RWPE1 (cell line): Measurements from ENCODE around the gene ESPN.

Experiments
- CTCF ChIA-PET: fragments of 350-600 bp; sonication (Branson Sonifier 250); formaldehyde crosslinking; extraction: SDS; loops from one replicate; lab custom pipeline; 2021; lab: Yijun Ruan, JAX
- POLR2A ChIA-PET: fragments of 400-600 bp; formaldehyde crosslinking; extraction: SDS; loops from one replicate; lab custom pipeline; 2020; ENCODE audit warnings: antibody characterized with exemption; ENCODE audit not compliant: low non-redundant PET; lab: Yijun Ruan, JAX
- DNase-seq: peaks from one replicate; pipeline ENCODE4 v3.0.0; 2012; ENCODE audit warnings: low spot score
- H3K27ac ChIP-seq: fragments of 450-650 bp; 2 replicates; pipeline ENCODE4 v1.5.1; 2017
- CTCF ChIP-seq: fragments of 450-650 bp; conservative IDR thresholded peaks from 2 replicates; pipeline ENCODE4 v1.5.1; 2017; ENCODE audit warnings: low read depth, mild to moderate bottlenecking

Gene ESPN

GRCh38 chr1:6481820-6482219 lies 57.2 kb downstream of the ESPN start:
- POLR2A ChIA-PET: no interaction called here
- CTCF ChIA-PET: interaction anchor here (1.3 kb wide), 1 partner anchor 8 kb away, joined by 9 read pairs; no protein-coding TSS in a partner anchor
- TF ChIP-seq CTCF: no peak
- peak overlapping the region; percentile 48 for H3K27ac ChIP-seq
- no peak for DNase-seq

GRCh38 chr1:6483017-6483760 lies 58.6 kb downstream of the ESPN start:
- ChIA-PET POLR2A (no interaction called here), CTCF (interaction anchor here (0.6 to 1.1 kb wide), 2 partner anchors 11 to 351 kb away, joined by 3 to 7 read pairs; no protein-coding TSS in a partner anchor)
- H3K27ac ChIP-seq: peak overlapping the region; percentile 100
- no peak for TF ChIP-seq CTCF
- no peak for DNase-seq

DNA sequence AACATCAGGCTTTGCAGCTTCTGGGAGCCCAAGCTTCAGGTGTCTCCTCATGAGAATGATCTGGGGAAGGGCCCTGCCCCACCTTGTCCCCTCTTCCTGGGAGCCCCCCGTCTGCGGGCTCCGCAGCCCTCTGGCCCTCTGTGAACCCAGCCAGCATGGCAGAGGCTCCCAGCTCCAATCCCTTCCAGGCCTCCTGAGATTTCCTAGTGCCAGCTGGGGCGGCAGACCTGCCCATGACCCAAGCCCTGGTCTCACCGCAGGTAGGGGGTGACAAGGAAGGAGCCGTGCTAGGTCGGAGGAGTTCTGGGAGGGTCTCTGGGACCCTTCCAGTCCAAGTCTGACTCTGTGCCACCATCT lies 59.2 kb downstream of the ESPN start:
- POLR2A ChIA-PET: no interaction called here
- CTCF ChIA-PET: interaction anchor here (0.7 to 1.1 kb wide), 2 partner anchors 8 to 11 kb away, joined by 3 to 5 read pairs; no protein-coding TSS in a partner anchor
- H3K27ac ChIP-seq: peak overlapping the region; percentile 100
- no peak for TF ChIP-seq CTCF
- no peak for DNase-seq

GRCh38 chr1:6484826-6485167 lies 60.2 kb downstream of the ESPN start:
- CTCF ChIA-PET: interaction anchor here (0.6 to 1.1 kb wide), 2 partner anchors 13 to 128 kb away, joined by 3 read pairs; no protein-coding TSS in a partner anchor
- no peak for TF ChIP-seq CTCF
- no peak for DNase-seq
- POLR2A ChIA-PET: no interaction called here
- H3K27ac ChIP-seq: peak overlapping the region; percentile 100

DNA sequence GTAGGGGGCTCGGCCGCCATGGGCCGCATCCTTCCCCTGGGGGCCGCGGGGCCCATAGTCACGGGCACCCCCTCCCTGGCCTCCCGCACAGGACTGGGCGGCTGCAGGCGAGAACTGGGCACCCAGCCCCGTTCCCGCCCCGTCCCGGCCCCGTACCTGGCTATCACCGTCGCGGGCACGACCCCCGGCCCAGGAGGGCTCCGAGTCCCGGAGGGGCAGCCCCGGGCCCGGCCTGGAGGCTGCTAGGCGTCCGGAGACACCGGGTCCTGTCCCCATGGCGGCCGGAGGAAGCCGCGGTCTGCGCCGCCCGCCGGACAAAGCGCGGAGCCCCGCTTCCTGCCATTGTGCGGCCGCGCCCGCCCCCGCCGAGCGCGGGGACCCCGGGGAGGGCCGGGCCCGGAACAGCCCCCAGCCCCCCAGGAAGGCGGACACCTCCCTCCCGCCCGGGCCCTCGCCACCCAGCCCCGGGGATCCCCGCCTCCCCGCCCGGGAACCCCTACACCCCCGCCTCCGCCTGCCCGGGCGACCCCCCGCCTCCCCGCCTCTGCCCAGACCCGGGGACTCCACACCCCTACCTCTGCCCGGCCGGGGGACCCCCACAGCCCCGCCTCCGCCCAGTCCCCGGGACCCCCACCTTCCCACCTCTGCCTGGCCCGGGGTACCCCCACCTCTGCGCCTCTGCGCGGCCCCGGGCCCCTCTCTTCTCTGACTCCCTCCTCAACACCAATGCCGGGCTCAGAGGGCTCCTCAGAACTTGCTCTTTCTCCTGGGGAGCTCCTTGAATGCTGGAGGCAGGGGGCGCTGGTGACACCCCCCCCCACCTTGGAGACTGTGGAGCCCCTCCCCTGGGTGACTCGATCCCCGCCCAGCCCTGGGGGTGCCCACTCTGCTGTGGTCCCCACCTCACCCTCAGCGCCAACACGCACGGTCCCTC lies 60.9 kb downstream of the ESPN start:
- ChIA-PET CTCF (interaction anchor here (0.5 to 1.4 kb wide), 15 partner anchors 13 to 360 kb away, joined by 3 to 5 read pairs (median 3); no protein-coding TSS in a partner anchor), POLR2A (no interaction called here)
- no peak for TF ChIP-seq CTCF
- DNase-seq: no peak
- H3K27ac ChIP-seq: peak overlapping the region; percentile 100

DNA sequence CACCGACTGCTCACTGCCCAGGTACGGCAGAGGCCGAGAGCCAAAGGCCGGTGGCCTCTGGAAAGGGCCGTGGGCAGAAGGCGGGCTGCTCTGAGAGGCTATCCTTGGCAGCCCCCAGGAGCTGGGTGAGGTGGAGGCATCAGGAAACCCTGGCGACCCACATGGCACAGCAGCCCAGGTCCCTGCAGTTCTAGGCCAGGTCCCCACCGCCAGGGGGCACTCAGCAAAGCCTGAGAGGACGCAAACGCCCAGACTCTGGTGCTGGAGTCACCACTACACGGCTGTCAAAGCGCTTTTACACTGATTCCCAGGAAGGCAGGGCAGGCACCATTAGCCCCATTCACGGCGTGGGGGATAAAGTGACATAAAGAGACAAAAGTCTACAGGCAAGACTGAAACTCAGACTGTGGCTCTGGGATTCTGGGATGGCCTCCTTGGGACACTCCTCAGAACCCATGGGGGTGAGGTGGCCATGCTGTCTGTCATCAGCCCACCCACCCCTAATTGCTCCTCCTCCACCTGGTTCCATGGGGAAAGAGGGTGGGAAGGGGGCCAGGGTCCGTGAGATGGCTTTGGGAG lies 61.9 kb downstream of the ESPN start:
- peak; percentile 92 for TF ChIP-seq CTCF
- POLR2A ChIA-PET: no interaction called here

More for the DNA sequence above, 61.9 kb downstream of the ESPN start:
- CTCF ChIA-PET: interaction anchor here (0.6 to 1.4 kb wide), 9 partner anchors 14 to 265 kb away, joined by 3 to 5 read pairs (median 3); no protein-coding TSS in a partner anchor
- peak overlapping the region; percentile 100 for H3K27ac ChIP-seq
- DNase-seq: peak; percentile 62
